Loucy (cell line): ENCODE results near the gene TMEM167B.

Experiments used
- H2AFZ ChIP-seq: fragments of 200-600 bp; sonication (generic); 2 replicates; pipeline ENCODE4 v1.6.0; 2016; ENCODE audit warnings: antibody characterized with exemption, mild to moderate bottlenecking, low read length, moderate library complexity
- H3F3A ChIP-seq: fragments of 200-600 bp; 2 replicates; pipeline ENCODE4 v1.6.0; 2016; ENCODE audit warnings: antibody characterized with exemption, low read depth, mild to moderate bottlenecking
- H3K27me3 ChIP-seq: fragments of 200-600 bp; sonication (generic); 2 replicates; pipeline ENCODE4 v1.6.1; 2014; ENCODE audit warnings: low read length, mild to moderate bottlenecking; ENCODE audit not compliant: insufficient read depth, poor library complexity, severe bottlenecking
- H3K36me3 ChIP-seq: fragments of 200-600 bp; sonication (generic); 2 replicates; pipeline ENCODE4 v1.6.1; 2016; ENCODE audit warnings: low read length; ENCODE audit not compliant: insufficient read depth
- H3K4me1 ChIP-seq: fragments of 200-600 bp; sonication (generic); 2 replicates; pipeline ENCODE4 v1.5.1; 2014; ENCODE audit warnings: low read length, mild to moderate bottlenecking; ENCODE audit not compliant: insufficient read depth, poor library complexity, severe bottlenecking
- H3K4me2 ChIP-seq: fragments of 200-600 bp; sonication (generic); 2 replicates; pipeline ENCODE4 v1.6.0; 2014; ENCODE audit warnings: antibody characterized with exemption, low read length, low read depth, mild to moderate bottlenecking; ENCODE audit not compliant: poor library complexity, severe bottlenecking
- H3K4me3 ChIP-seq: fragments of 200-600 bp; sonication (generic); 2 replicates; pipeline ENCODE4 v1.5.1; 2014; ENCODE audit warnings: low read length, mild to moderate bottlenecking, mixed read lengths; ENCODE audit not compliant: poor library complexity, severe bottlenecking
- H3K79me2 ChIP-seq: fragments of 200-600 bp; sonication (generic); 2 replicates; pipeline ENCODE4 v1.6.1; 2014; ENCODE audit warnings: low read length; ENCODE audit not compliant: insufficient read depth
- H3K9ac ChIP-seq: fragments of 200-600 bp; sonication (generic); 2 replicates; pipeline ENCODE4 v1.6.0; 2014; ENCODE audit warnings: mild to moderate bottlenecking, low read depth, low read length, moderate library complexity; ENCODE audit not compliant: poor library complexity, severe bottlenecking
- H3K9me2 ChIP-seq: fragments of 200-600 bp; sonication (generic); replicated peaks from 2 replicates; pipeline ENCODE4 v1.6.1; 2016; ENCODE audit warnings: low read depth, low read length, mixed read lengths
- H3K9me3 ChIP-seq: fragments of 200-600 bp; sonication (generic); 2 replicates; pipeline ENCODE4 v1.6.1; 2014; ENCODE audit warnings: mild to moderate bottlenecking, antibody characterized with exemption, low read length, low read depth; ENCODE audit not compliant: insufficient read depth
- H4K20me1 ChIP-seq: fragments of 200-600 bp; sonication (generic); 2 replicates; pipeline ENCODE4 v1.6.0; 2014; ENCODE audit warnings: antibody characterized with exemption, low read length, mild to moderate bottlenecking; ENCODE audit not compliant: insufficient read depth, poor library complexity, severe bottlenecking
- EZH2phosphoT487 ChIP-seq: fragments of 200-600 bp; IDR thresholded peaks from 2 replicates; pipeline ENCODE4 v1.6.1; 2018; ENCODE audit warnings: antibody characterized with exemption, mild to moderate bottlenecking, moderate library complexity, borderline replicate concordance
- TF ChIP-seq, protein P1 (sequence below): fragments of 200-600 bp; sonication (generic); conservative IDR thresholded peaks from 2 replicates; pipeline ENCODE4 v1.5.1; 2014; ENCODE audit warnings: mild to moderate bottlenecking, antibody characterized with exemption, low read length

Gene TMEM167B

DNA sequence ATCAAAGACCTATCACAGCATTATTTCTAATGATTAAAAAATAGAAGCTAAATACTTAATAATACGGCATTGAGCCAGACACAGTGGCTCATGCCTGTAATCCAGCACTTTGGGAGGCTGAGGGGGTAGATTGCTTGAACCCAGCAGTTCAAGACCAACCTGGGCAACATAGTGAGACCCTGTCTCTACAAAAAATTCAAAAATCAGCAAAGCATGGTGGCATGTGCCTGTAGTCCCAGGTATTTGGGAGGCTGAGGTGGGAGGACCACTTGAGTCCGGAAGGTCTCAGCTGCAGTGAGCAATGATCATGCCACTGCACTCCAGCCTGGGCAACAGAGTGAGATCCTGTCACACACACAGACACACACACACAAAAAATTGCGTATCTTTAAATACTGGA is 25.4 kb upstream of the TMEM167B start:
- Histone ChIP-seq H2AFZ (no peak overlapping the region), H3K4me1 (no peaks in the 10 kb centered on the region), H3K79me2 (no peaks in the 10 kb centered on the region), H3K9me3 (no peaks in the 10 kb centered on the region), H3F3A (no peaks in the 10 kb centered on the region), H3K27me3 (no peaks in the 10 kb centered on the region), H3K36me3 (peaks cover 4% of the 10 kb centered on the region; the same call in 1 of the 2 replicates), H4K20me1 (peaks cover 4% of the 10 kb centered on the region), H3K9me2 (no peaks in the 10 kb centered on the region), H3K9ac (no peak overlapping the region), H3K4me2 (no peak overlapping the region), H3K4me3 (no peak overlapping the region)
- TF ChIP-seq, protein P1, sequence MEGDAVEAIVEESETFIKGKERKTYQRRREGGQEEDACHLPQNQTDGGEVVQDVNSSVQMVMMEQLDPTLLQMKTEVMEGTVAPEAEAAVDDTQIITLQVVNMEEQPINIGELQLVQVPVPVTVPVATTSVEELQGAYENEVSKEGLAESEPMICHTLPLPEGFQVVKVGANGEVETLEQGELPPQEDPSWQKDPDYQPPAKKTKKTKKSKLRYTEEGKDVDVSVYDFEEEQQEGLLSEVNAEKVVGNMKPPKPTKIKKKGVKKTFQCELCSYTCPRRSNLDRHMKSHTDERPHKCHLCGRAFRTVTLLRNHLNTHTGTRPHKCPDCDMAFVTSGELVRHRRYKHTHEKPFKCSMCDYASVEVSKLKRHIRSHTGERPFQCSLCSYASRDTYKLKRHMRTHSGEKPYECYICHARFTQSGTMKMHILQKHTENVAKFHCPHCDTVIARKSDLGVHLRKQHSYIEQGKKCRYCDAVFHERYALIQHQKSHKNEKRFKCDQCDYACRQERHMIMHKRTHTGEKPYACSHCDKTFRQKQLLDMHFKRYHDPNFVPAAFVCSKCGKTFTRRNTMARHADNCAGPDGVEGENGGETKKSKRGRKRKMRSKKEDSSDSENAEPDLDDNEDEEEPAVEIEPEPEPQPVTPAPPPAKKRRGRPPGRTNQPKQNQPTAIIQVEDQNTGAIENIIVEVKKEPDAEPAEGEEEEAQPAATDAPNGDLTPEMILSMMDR = no peak
- TF ChIP-seq EZH2phosphoT487 = no peak

DNA sequence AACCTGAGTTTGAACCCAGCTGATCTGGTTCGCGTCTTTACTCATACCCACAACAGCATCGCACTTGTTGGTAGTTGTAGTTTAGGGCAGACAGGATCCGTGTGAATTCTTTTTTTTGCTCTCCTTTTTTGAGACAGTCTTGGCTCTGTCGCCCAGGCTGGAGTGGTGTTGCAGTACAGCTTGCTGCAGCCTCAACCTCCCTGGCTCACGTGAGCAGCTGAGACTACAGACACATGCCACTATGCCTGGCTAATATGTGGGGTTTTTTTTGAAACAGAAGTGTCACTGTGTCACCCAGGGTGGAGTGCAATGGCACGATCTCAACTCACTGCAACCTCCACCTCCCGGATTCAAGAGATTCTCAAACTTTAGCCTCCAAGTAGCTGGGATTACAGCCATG is 22.7 kb upstream of the TMEM167B start:
- no peak for TF ChIP-seq EZH2phosphoT487
- TF ChIP-seq, protein P1 = no peak
- Histone ChIP-seq H2AFZ (no peak overlapping the region), H3K36me3 (peaks cover 4% of the 10 kb centered on the region; the same call in 1 of the 2 replicates), H3K9me2 (no peaks in the 10 kb centered on the region), H3K4me2 (no peak overlapping the region), H3K4me1 (no peaks in the 10 kb centered on the region), H3K9me3 (no peaks in the 10 kb centered on the region), H3K27me3 (no peaks in the 10 kb centered on the region), H3F3A (no peaks in the 10 kb centered on the region), H4K20me1 (peaks cover 4% of the 10 kb centered on the region), H3K4me3 (no peak overlapping the region), H3K9ac (no peak overlapping the region), H3K79me2 (no peaks in the 10 kb centered on the region)

DNA sequence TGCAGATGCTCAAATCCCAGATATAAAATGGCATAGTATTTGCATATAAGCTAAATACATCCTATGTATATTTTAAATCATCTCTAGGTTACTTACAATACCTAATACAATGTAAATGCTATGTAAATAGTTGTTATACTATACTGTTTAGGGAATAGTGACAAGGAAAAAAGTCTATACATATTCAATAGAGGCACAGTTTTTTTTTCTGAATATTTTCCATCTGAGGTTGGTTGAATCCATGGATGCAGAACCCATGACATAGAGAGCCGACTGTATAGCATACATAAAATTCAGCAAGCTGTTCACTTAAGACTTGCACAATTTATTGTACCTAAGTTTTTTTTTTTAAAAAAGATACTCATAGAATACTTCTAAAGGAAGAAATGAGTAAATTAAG is 21.3 kb upstream of the TMEM167B start:
- H3K9me2 ChIP-seq = no peaks in the 10 kb centered on the region
- H3F3A ChIP-seq = no peaks in the 10 kb centered on the region
- H2AFZ ChIP-seq = no peak overlapping the region
- H4K20me1 ChIP-seq = peaks cover 4% of the 10 kb centered on the region
- H3K9ac ChIP-seq = no peak overlapping the region
- no peaks in the 10 kb centered on the region for H3K79me2 ChIP-seq
- no peaks in the 10 kb centered on the region for H3K27me3 ChIP-seq
- H3K4me1 ChIP-seq = no peaks in the 10 kb centered on the region
- H3K4me2 ChIP-seq = no peak overlapping the region
- H3K9me3 ChIP-seq = no peaks in the 10 kb centered on the region
- peaks cover under 1% of the 10 kb centered on the region; the same call in 1 of the 2 replicates for H3K36me3 ChIP-seq
- TF ChIP-seq EZH2phosphoT487 = no peak
- TF ChIP-seq, protein P1 = no peak
- H3K4me3 ChIP-seq = no peak overlapping the region
